ENCODE data around the gene DDAH2.

DDAH2 gene

GRCh38 chr6:31707701-31708100, 21.4 kb downstream of the DDAH2 start:
- Histone ChIP-seq H3K9ac (ENCODE audit: low read length) (no peak overlapping the region), H3K9me3 (ENCODE audit: low read length) (no peaks in the 10 kb centered on the region)

GRCh38 chr6:31706599-31706998, 22.5 kb downstream of the DDAH2 start, which contains the start of gene LY6G6F:
TSS of gene LY6G6F (plus strand) at chr6:31706866. CDS start at chr6:31706907, 41 bp downstream.
- Histone ChIP-seq H3K4me2 (ENCODE audit: low read length) (no peak within 1 kb of the TSS), H3K4me3 (ENCODE audit: low read depth, low read length, poor library complexity, severe bottlenecking) (no peak within 1 kb of the TSS)

More at GRCh38 chr6:31707701-31708100, 21.4 kb downstream of the DDAH2 start:
- Histone ChIP-seq H2AFZ (ENCODE audit: low read length) (no peak overlapping the region), H3K4me1 (ENCODE audit: insufficient read depth, low read length, severe bottlenecking) (peaks cover 6% of the 10 kb centered on the region), H3K79me2 (ENCODE audit: insufficient read depth, low read length) (no peaks in the 10 kb centered on the region), H3K4me3 (ENCODE audit: low read depth, low read length, poor library complexity, severe bottlenecking) (no peak overlapping the region), H3K36me3 (ENCODE audit: insufficient read depth, low read length) (no peaks in the 10 kb centered on the region), H3K27ac (ENCODE audit: low read depth, low read length, poor library complexity, severe bottlenecking) (no peak overlapping the region), H3K4me2 (ENCODE audit: low read length) (no peak overlapping the region), H3F3A (ENCODE audit: insufficient read depth, low read length) (no peaks in the 10 kb centered on the region), H3K27me3 (ENCODE audit: insufficient read depth, low read length) (0 out of 2 replicates have a peak, but pooled peaks cover 9% of the 10 kb centered on the region), H3K9me2 (ENCODE audit: low read depth, low read length) (no peaks in the 10 kb centered on the region), H4K20me1 (ENCODE audit: insufficient read depth, low read length) (no peaks in the 10 kb centered on the region)
- TF ChIP-seq CTCF (IDR thresholded peaks at IDR 0.05; ENCODE audit: low read length) (no peak), EZH2 (IDR thresholded peaks at IDR 0.05; ENCODE audit: borderline replicate concordance, low read length) (no peak)

GRCh38 chr6:31705931-31706330, 23.2 kb downstream of the DDAH2 start:
- Histone ChIP-seq H3K9ac (ENCODE audit: low read length) (no peak overlapping the region), H4K20me1 (ENCODE audit: insufficient read depth, low read length) (no peaks in the 10 kb centered on the region), H3K27me3 (ENCODE audit: insufficient read depth, low read length) (0 out of 2 replicates have a peak, but pooled peaks cover 4% of the 10 kb centered on the region), H3K4me2 (ENCODE audit: low read length) (no peak overlapping the region), H3F3A (ENCODE audit: insufficient read depth, low read length) (no peaks in the 10 kb centered on the region), H3K36me3 (ENCODE audit: insufficient read depth, low read length) (no peaks in the 10 kb centered on the region), H3K9me2 (ENCODE audit: low read depth, low read length) (no peaks in the 10 kb centered on the region), H3K9me3 (ENCODE audit: low read length) (no peaks in the 10 kb centered on the region), H3K27ac (ENCODE audit: low read depth, low read length, poor library complexity, severe bottlenecking) (no peak overlapping the region), H3K79me2 (ENCODE audit: insufficient read depth, low read length) (0 out of 2 replicates have a peak, but pooled peaks cover 5% of the 10 kb centered on the region), H3K4me3 (ENCODE audit: low read depth, low read length, poor library complexity, severe bottlenecking) (no peak overlapping the region), H3K4me1 (ENCODE audit: insufficient read depth, low read length, severe bottlenecking) (peaks cover 21% of the 10 kb centered on the region), H2AFZ (ENCODE audit: low read length) (no peak overlapping the region)
- TF ChIP-seq EZH2 (IDR thresholded peaks at IDR 0.05; ENCODE audit: borderline replicate concordance, low read length) (no peak), CTCF (IDR thresholded peaks at IDR 0.05; ENCODE audit: low read length) (no peak)

More at GRCh38 chr6:31706599-31706998, 22.5 kb downstream of the DDAH2 start, which contains the start of gene LY6G6F:
- Histone ChIP-seq H3K36me3 (ENCODE audit: insufficient read depth, low read length) (no peaks in the 10 kb centered on the region), H3F3A (ENCODE audit: insufficient read depth, low read length) (no peaks in the 10 kb centered on the region), H3K4me1 (ENCODE audit: insufficient read depth, low read length, severe bottlenecking) (peaks cover 15% of the 10 kb centered on the region), H4K20me1 (ENCODE audit: insufficient read depth, low read length) (no peaks in the 10 kb centered on the region), H3K9me3 (ENCODE audit: low read length) (no peaks in the 10 kb centered on the region), H3K9ac (ENCODE audit: low read length) (no peak within 1 kb of the TSS), H2AFZ (ENCODE audit: low read length) (no peak within 1 kb of the TSS), H3K27me3 (ENCODE audit: insufficient read depth, low read length) (0 out of 2 replicates have a peak, but pooled peaks cover 4% of the 10 kb centered on the region), H3K9me2 (ENCODE audit: low read depth, low read length) (no peaks in the 10 kb centered on the region), H3K79me2 (ENCODE audit: insufficient read depth, low read length) (0 out of 2 replicates have a peak, but pooled peaks cover 5% of the 10 kb centered on the region), H3K27ac (ENCODE audit: low read depth, low read length, poor library complexity, severe bottlenecking) (no peak within 1 kb of the TSS)
- TF ChIP-seq CTCF (IDR thresholded peaks at IDR 0.05; ENCODE audit: low read length) (no peak), EZH2 (IDR thresholded peaks at IDR 0.05; ENCODE audit: borderline replicate concordance, low read length) (no peak)

Measured in OCI-LY1 (cell line).